CD4-positive, alpha-beta memory T cell (primary cell): ENCODE results near the gene TSKS. TPM values are rescaled to one million over a fixed set of nuclear protein-coding genes. Genes with fewer than 3 reads are reported as not detected.

Source experiments
- CTCF ChIA-PET: fragments of 350-600 bp; sonication (Branson Sonifier 250); formaldehyde crosslinking; loops from one replicate; lab custom pipeline; 2021; ENCODE audit warnings: inconsistent platforms; ENCODE audit not compliant: partially characterized antibody; lab: Charles Lee
- POLR2A ChIA-PET: fragments of 350-600 bp; sonication (Branson Sonifier 250); formaldehyde crosslinking; loops from one replicate; lab custom pipeline; 2021; ENCODE audit not compliant: partially characterized antibody; lab: Charles Lee
- DNase-seq, 5 donors: peaks; one replicate each; pipeline versions ENCODE4 v3.0.0 to v3.0.0-alpha.2; 2020 to 2022; ENCODE audit warnings: mixed read lengths in 1 of 5
- H3K27ac ChIP-seq: one replicate; pipeline ENCODE4 v1.7.0; 2013; ENCODE audit warnings: low read depth, low read length
- H3K27me3 ChIP-seq: 2 replicates; pipeline ENCODE4 v1.7.0; 2013; ENCODE audit warnings: mild to moderate bottlenecking, low read length, moderate library complexity; ENCODE audit not compliant: insufficient read depth
- H3K36me3 ChIP-seq: 2 replicates; pipeline ENCODE4 v1.7.0; 2013; ENCODE audit warnings: mild to moderate bottlenecking, low read length, moderate library complexity; ENCODE audit not compliant: insufficient read depth
- H3K4me1 ChIP-seq: 2 replicates; pipeline ENCODE4 v1.7.0; 2013; ENCODE audit warnings: mild to moderate bottlenecking, low read length, moderate library complexity; ENCODE audit not compliant: insufficient read depth
- H3K4me3 ChIP-seq, 2 donors: one replicate each; pipeline ENCODE4 v1.7.0; 2013; ENCODE audit warnings: low read length in 2 of 2, mild to moderate bottlenecking in 1 of 2
- H3K9me3 ChIP-seq, 2 donors: one replicate each; pipeline ENCODE4 v1.7.0; 2013; ENCODE audit warnings: low read length in 2 of 2, control low read depth in 1 of 2; ENCODE audit not compliant: control insufficient read depth in 1 of 2
- H3K27ac Mint-ChIP-seq, 7 donors: one replicate each; pipeline ENCODE4 v1.8.0; 2020 to 2021; ENCODE audit warnings: mixed read lengths in 7 of 7, mild to moderate bottlenecking in 6 of 7, inconsistent platforms in 3 of 7, moderate library complexity in 3 of 7
- H3K27me3 Mint-ChIP-seq, 2 donors: one replicate each; pipeline ENCODE4 v1.8.0; 2020 to 2021; ENCODE audit warnings: mixed read lengths in 2 of 2
- H3K36me3 Mint-ChIP-seq, 2 donors: one replicate each; pipeline ENCODE4 v1.8.0; 2020 to 2021; ENCODE audit warnings: mixed read lengths in 2 of 2, inconsistent platforms in 1 of 2, mild to moderate bottlenecking in 1 of 2
- H3K4me1 Mint-ChIP-seq, 4 donors: one replicate each; pipeline ENCODE4 v1.8.0; 2020 to 2021; ENCODE audit warnings: mixed read lengths in 4 of 4, mild to moderate bottlenecking in 1 of 4
- H3K4me3 Mint-ChIP-seq, 8 donors: one replicate each; pipeline ENCODE4 v1.8.0; 2020 to 2021; ENCODE audit warnings: mixed read lengths in 8 of 8, mild to moderate bottlenecking in 7 of 8, moderate library complexity in 6 of 8, inconsistent platforms in 3 of 8
- H3K9me3 Mint-ChIP-seq, 8 donors: one replicate each; pipeline ENCODE4 v1.8.0; 2020 to 2021; ENCODE audit warnings: mixed read lengths in 8 of 8, mild to moderate bottlenecking in 5 of 8, inconsistent platforms in 3 of 8, moderate library complexity in 1 of 8
- intact Hi-C: fragments of 100-400 bp; cut with micrococcal nuclease; formaldehyde crosslinking; loops from one replicate; pipeline ENCODE4 v1.15.1; 2023
- microRNA-seq: library from miRNA; unstranded; fragments of <30 nt; microRNA quantifications from one replicate; pipeline ENCODE4 v1.2.0, GENCODE V29; 2021; ENCODE audit warnings: borderline replicate concordance, borderline number of aligned reads, borderline microRNAs expressed, mixed read lengths
- polyA plus RNA-seq, 2 donors: library from polyadenylated mRNA; unstranded; fragments of 300-500 nt; fragmentation: Illumina TruSeq; gene quantifications; one replicate each; pipeline ENCODE4 v1.2.3, GENCODE V29; 2021
- total RNA-seq, 2 experiments: library from RNA; stranded (reverse); gene quantifications; one replicate each; pipeline ENCODE4 v1.2.3, GENCODE V29; 2021

TSKS gene
- total and polyA plus RNA-seq, 4 experiments from 2014 or later: 0.16 to 1.1 (median 0.73) TPM

- ChIA-PET CTCF (no interaction called here), POLR2A (interaction anchor here (0.8 to 1.0 kb wide), 2 partner anchors 14 to 51 kb away, joined by 3 read pairs; partner anchors contain the start of gene PRMT1)
- peak overlapping the region; percentile 85 to 94 (median 90) for H3K4me3 Mint-ChIP-seq
- H3K4me3 ChIP-seq: peak overlapping the region in 1 of 2 donors; percentile 49
- H3K36me3 ChIP-seq: no peaks in the 10 kb centered on the region
- H3K9me3 ChIP-seq: no peaks in the 10 kb centered on the region
- H3K4me1 Mint-ChIP-seq: peaks cover 14 to 27% (median 17%) of the 10 kb centered on the region in 4 donors
- peak overlapping the region in 2 of 7 donors; percentile 43 to 45 for H3K27ac Mint-ChIP-seq
- H3K36me3 Mint-ChIP-seq: peaks cover 3 to 11% of the 10 kb centered on the region in 2 donors
- H3K27ac ChIP-seq: peak overlapping the region; percentile 30
- peaks cover 4% of the 10 kb centered on the region for H3K27me3 ChIP-seq
- H3K9me3 Mint-ChIP-seq: no peaks in the 10 kb centered on the region
- DNase-seq: no peak
- intact Hi-C loops: no loop called here
- peaks cover 10 to 16% of the 10 kb centered on the region in 2 donors for H3K27me3 Mint-ChIP-seq
- peaks cover 27% of the 10 kb centered on the region for H3K4me1 ChIP-seq
Measured at GRCh38 chr19:49691243-49692146, 71.6 kb downstream of the TSKS start.

- H3K9me3 Mint-ChIP-seq: no peaks in the 10 kb centered on the region
- H3K36me3 Mint-ChIP-seq: peaks cover 5 to 13% of the 10 kb centered on the region in 2 donors
- H3K27me3 ChIP-seq: peaks cover 4% of the 10 kb centered on the region
- H3K4me1 Mint-ChIP-seq: peaks cover 14 to 27% (median 17%) of the 10 kb centered on the region in 4 donors
- POLR2A ChIA-PET: interaction anchor here (1.0 kb wide), 1 partner anchor 13 kb away, joined by 3 read pairs; the partner anchor contains the start of gene PRMT1
- peak within 1 kb of the TSS; percentile 85 to 94 (median 90) for H3K4me3 Mint-ChIP-seq
- peak within 1 kb of the TSS in 1 of 2 donors; percentile 49 for H3K4me3 ChIP-seq
- peaks cover 10 to 16% of the 10 kb centered on the region in 2 donors for H3K27me3 Mint-ChIP-seq
- intact Hi-C loops: no loop called here
- CTCF ChIA-PET: interaction anchor here (0.9 to 1.6 kb wide), 3 partner anchors 10 to 27 kb away, joined by 3 to 5 read pairs (median 3); no protein-coding TSS in a partner anchor
- H3K9me3 ChIP-seq: no peaks in the 10 kb centered on the region
- H3K36me3 ChIP-seq: peaks cover 6% of the 10 kb centered on the region
- peaks cover 27% of the 10 kb centered on the region for H3K4me1 ChIP-seq
- H3K27ac ChIP-seq: peak within 1 kb of the TSS; percentile 30
- peak within 1 kb of the TSS; percentile 38 to 84 (median 45) for H3K27ac Mint-ChIP-seq
- peak; percentile 29 to 67 (median 40) for DNase-seq
Measured at GRCh38 chr19:49690656-49691242, 72.4 kb downstream of the TSKS start, which contains the start of gene CPT1C. Gene CPT1C (plus strand): TSS chr19:49691116. CDS start chr19:49692253, 1,137 bp downstream.

GRCh38 chr19:49690079-49690655 lies 72.9 kb downstream of the TSKS start:
- Mint-ChIP-seq H3K4me1 (peaks cover 14 to 27% (median 17%) of the 10 kb centered on the region in 4 donors), H3K9me3 (no peaks in the 10 kb centered on the region), H3K27me3 (peaks cover 10 to 16% of the 10 kb centered on the region in 2 donors), H3K27ac (peak overlapping the region in 6 of 7 donors; percentile 25 to 84 (median 47)), H3K4me3 (peak overlapping the region; percentile 85 to 94 (median 90)), H3K36me3 (peaks cover 8 to 19% of the 10 kb centered on the region in 2 donors)
- ChIA-PET CTCF (interaction anchor here (0.9 to 1.6 kb wide), 4 partner anchors 9 to 27 kb away, joined by 3 to 5 read pairs (median 3); no protein-coding TSS in a partner anchor), POLR2A (interaction anchor here (1.3 kb wide), 1 partner anchor 14 kb away, joined by 4 read pairs; no protein-coding TSS in a partner anchor)
- intact Hi-C loops: no loop called here
- peak overlapping the region in 1 of 2 donors; percentile 49 for H3K4me3 ChIP-seq
- peaks cover 12% of the 10 kb centered on the region for H3K36me3 ChIP-seq
- peaks cover 4% of the 10 kb centered on the region for H3K27me3 ChIP-seq
- H3K4me1 ChIP-seq: peaks cover 27% of the 10 kb centered on the region
- H3K27ac ChIP-seq: no peak overlapping the region
- peak in 1 of 5 donors; percentile 20 for DNase-seq
- H3K9me3 ChIP-seq: no peaks in the 10 kb centered on the region

Small RNAs within 50 kb of the gene (microRNA-seq; reads per million reads assigned to microRNA genes)
- gene MIR6799: not detected

Other genes with a start within 250 kb of the TSKS start
- gene RCN3, start 235.3 kb downstream of the TSKS start, total RNA-seq: 1 to 10 TPM; 2.4 to 2.5 TPM
- gene RCN3, start 235.3 kb downstream of the TSKS start, polyA plus RNA-seq: 1 to 10 TPM; 1.2 to 1.5 TPM
- 100 to 1,000 TPM; 177 to 191 TPM for gene NOSIP, start 182.8 kb downstream of the TSKS start, total RNA-seq
- gene NOSIP, start 182.8 kb downstream of the TSKS start, polyA plus RNA-seq: 100 to 1,000 TPM; 650 to 674 TPM
- gene PRRG2, start 182.0 kb downstream of the TSKS start, total RNA-seq: 1 to 10 TPM; 1.0 to 1.7 TPM
- under 1 TPM in 1 of 2 donors, not detected in 1; 0.34 TPM for gene PRRG2, start 182.0 kb downstream of the TSKS start, polyA plus RNA-seq
- gene PRR12, start 172.1 kb downstream of the TSKS start, total RNA-seq: 10 to 100 TPM; 64.6 to 65.1 TPM
- gene PRR12, start 172.1 kb downstream of the TSKS start, polyA plus RNA-seq: 1 to 10 TPM in 1 of 2 donors, not detected in 1; 1.2 TPM
- gene RRAS, start 123.2 kb downstream of the TSKS start, total RNA-seq: 10 to 100 TPM; 12.0 to 13.4 TPM
- gene RRAS, start 123.2 kb downstream of the TSKS start, polyA plus RNA-seq: 10 to 100 TPM; 28.0 to 32.1 TPM
- gene SCAF1, start 121.1 kb downstream of the TSKS start, total RNA-seq: 10 to 100 TPM; 60.5 to 62.7 TPM
- gene SCAF1, start 121.1 kb downstream of the TSKS start, polyA plus RNA-seq: 1 to 10 TPM in 1 of 2 donors, not detected in 1; 4.0 TPM
- gene IRF3, start 97.4 kb downstream of the TSKS start, total RNA-seq: 100 to 1,000 TPM; 366 to 386 TPM
- gene IRF3, start 97.4 kb downstream of the TSKS start, polyA plus RNA-seq: 10 to 100 TPM; 64.1 to 72.8 TPM
- 10 to 100 TPM; 21.9 to 22.1 TPM for gene BCL2L12, start 97.4 kb downstream of the TSKS start, total RNA-seq
- gene BCL2L12, start 97.4 kb downstream of the TSKS start, polyA plus RNA-seq: 10 to 100 TPM; 16.3 to 17.2 TPM
- gene PRMT1, start 86.0 kb downstream of the TSKS start, total RNA-seq: 10 to 100 TPM; 76.6 to 92.9 TPM
- gene PRMT1, start 86.0 kb downstream of the TSKS start, polyA plus RNA-seq: 100 to 1,000 TPM; 140 to 213 TPM
- gene ADM5, start 73.7 kb downstream of the TSKS start, total RNA-seq: 1 to 10 TPM; 4.0 to 4.4 TPM
- under 1 TPM in 1 of 2 donors, not detected in 1; 0.24 TPM for gene ADM5, start 73.7 kb downstream of the TSKS start, polyA plus RNA-seq
- 1 to 10 TPM in 1 of 2 experiments, under 1 TPM in 1; 0.64 to 1.5 TPM for gene CPT1C, start 72.2 kb downstream of the TSKS start, total RNA-seq
- gene CPT1C, start 72.2 kb downstream of the TSKS start, polyA plus RNA-seq: under 1 TPM; 0.24 to 0.57 TPM
- gene AP2A1, start 3.7 kb upstream of the TSKS start, total RNA-seq: 10 to 100 TPM; 55.5 to 56.2 TPM
- 1 to 10 TPM; 2.6 to 9.5 TPM for gene AP2A1, start 3.7 kb upstream of the TSKS start, polyA plus RNA-seq
- 10 to 100 TPM; 22.4 to 24.1 TPM for gene FUZ, start 50.0 kb upstream of the TSKS start, total RNA-seq
- 1 to 10 TPM; 4.9 to 7.4 TPM for gene FUZ, start 50.0 kb upstream of the TSKS start, polyA plus RNA-seq
- 10 to 100 TPM; 41.8 to 48.8 TPM for gene MED25, start 55.0 kb upstream of the TSKS start, total RNA-seq
- 10 to 100 TPM; 10.7 to 22.9 TPM for gene MED25, start 55.0 kb upstream of the TSKS start, polyA plus RNA-seq
- 100 to 1,000 TPM; 150 to 156 TPM for gene PTOV1, start 87.9 kb upstream of the TSKS start, total RNA-seq
- gene PTOV1, start 87.9 kb upstream of the TSKS start, polyA plus RNA-seq: 10 to 100 TPM; 40.7 to 57.9 TPM
- gene PNKP, start 104.3 kb upstream of the TSKS start, total RNA-seq: 100 to 1,000 TPM; 171 to 192 TPM
- 10 to 100 TPM; 28.9 to 33.9 TPM for gene PNKP, start 104.3 kb upstream of the TSKS start, polyA plus RNA-seq
- 10 to 100 TPM; 19.7 to 20.2 TPM for gene AKT1S1, start 114.0 kb upstream of the TSKS start, total RNA-seq
- 1 to 10 TPM; 2.5 to 4.8 TPM for gene AKT1S1, start 114.0 kb upstream of the TSKS start, polyA plus RNA-seq
- gene TBC1D17, start 114.4 kb upstream of the TSKS start, total RNA-seq: 100 to 1,000 TPM; 101 TPM
- gene TBC1D17, start 114.4 kb upstream of the TSKS start, polyA plus RNA-seq: 10 to 100 TPM in 1 of 2 donors, 1 to 10 TPM in 1; 6.0 to 14.9 TPM
- gene IL4I1, start 133.6 kb upstream of the TSKS start, total RNA-seq: 1 to 10 TPM; 2.6 to 3.4 TPM
- 10 to 100 TPM in 1 of 2 donors, 1 to 10 TPM in 1; 9.4 to 10.4 TPM for gene IL4I1, start 133.6 kb upstream of the TSKS start, polyA plus RNA-seq
- 1 to 10 TPM; 7.9 to 8.3 TPM for gene ATF5, start 165.9 kb upstream of the TSKS start, total RNA-seq
- gene ATF5, start 165.9 kb upstream of the TSKS start, polyA plus RNA-seq: 1 to 10 TPM; 1.8 to 2.3 TPM
- gene NUP62, start 166.2 kb upstream of the TSKS start, total RNA-seq: 10 to 100 TPM; 65.2 to 68.2 TPM
- 10 to 100 TPM; 43.3 to 71.0 TPM for gene NUP62, start 166.2 kb upstream of the TSKS start, polyA plus RNA-seq
- not detected for gene SIGLEC11, start 197.9 kb upstream of the TSKS start, total RNA-seq
- gene SIGLEC11, start 197.9 kb upstream of the TSKS start, polyA plus RNA-seq: not detected